ENCODE measurements around the gene CDKL5.

DNA sequence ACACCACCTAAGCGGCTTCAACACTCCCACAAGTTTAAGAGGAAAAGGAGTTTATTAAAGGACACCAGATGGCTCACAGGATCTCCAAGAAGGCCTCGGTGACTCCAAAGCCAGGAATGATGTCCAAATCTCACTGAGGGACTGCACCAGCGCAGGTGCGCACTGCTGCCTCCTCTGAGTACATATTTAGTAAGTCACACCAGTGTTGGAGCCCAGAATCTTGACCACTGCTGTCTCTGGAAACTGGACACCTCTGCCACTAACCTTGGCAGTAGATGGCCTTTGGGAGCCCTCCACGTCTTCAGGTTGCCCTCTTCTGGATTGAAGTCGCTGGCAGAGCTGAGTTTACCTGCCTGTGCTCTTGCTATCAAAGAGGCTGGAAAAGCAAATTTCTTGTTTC, 256.6 kb downstream of the CDKL5 start:
- TF ChIP-seq GATA3 (IDR thresholded peaks at IDR 0.05; ENCODE audit: borderline replicate concordance) (no peak), NPAS2 (CRISPR knock-in tag; IDR thresholded peaks at IDR 0.05; ENCODE audit: borderline replicate concordance) (no peak), POLR2A (IDR thresholded peaks at IDR 0.05; ENCODE audit: low read length) (no peak), CEBPB (IDR thresholded peaks at IDR 0.05) (no peak), EP300 (IDR thresholded peaks at IDR 0.05) (no peak), RCOR1 (IDR thresholded peaks at IDR 0.05; ENCODE audit: low read depth, low read length) (no peak)
- TF ChIP-seq, protein P1, sequence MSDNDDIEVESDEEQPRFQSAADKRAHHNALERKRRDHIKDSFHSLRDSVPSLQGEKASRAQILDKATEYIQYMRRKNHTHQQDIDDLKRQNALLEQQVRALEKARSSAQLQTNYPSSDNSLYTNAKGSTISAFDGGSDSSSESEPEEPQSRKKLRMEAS (IDR thresholded peaks at IDR 0.05): no peak
- TF ChIP-seq, protein P2, sequence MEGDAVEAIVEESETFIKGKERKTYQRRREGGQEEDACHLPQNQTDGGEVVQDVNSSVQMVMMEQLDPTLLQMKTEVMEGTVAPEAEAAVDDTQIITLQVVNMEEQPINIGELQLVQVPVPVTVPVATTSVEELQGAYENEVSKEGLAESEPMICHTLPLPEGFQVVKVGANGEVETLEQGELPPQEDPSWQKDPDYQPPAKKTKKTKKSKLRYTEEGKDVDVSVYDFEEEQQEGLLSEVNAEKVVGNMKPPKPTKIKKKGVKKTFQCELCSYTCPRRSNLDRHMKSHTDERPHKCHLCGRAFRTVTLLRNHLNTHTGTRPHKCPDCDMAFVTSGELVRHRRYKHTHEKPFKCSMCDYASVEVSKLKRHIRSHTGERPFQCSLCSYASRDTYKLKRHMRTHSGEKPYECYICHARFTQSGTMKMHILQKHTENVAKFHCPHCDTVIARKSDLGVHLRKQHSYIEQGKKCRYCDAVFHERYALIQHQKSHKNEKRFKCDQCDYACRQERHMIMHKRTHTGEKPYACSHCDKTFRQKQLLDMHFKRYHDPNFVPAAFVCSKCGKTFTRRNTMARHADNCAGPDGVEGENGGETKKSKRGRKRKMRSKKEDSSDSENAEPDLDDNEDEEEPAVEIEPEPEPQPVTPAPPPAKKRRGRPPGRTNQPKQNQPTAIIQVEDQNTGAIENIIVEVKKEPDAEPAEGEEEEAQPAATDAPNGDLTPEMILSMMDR (IDR thresholded peaks at IDR 0.05): no peak
- TF ChIP-seq, protein P3, sequence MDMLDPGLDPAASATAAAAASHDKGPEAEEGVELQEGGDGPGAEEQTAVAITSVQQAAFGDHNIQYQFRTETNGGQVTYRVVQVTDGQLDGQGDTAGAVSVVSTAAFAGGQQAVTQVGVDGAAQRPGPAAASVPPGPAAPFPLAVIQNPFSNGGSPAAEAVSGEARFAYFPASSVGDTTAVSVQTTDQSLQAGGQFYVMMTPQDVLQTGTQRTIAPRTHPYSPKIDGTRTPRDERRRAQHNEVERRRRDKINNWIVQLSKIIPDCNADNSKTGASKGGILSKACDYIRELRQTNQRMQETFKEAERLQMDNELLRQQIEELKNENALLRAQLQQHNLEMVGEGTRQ (IDR thresholded peaks at IDR 0.05): no peak

Data from A549 (cell line).